ENCODE results near the gene ZNF736. TPM values are rescaled to one million over a fixed set of nuclear protein-coding genes. Genes with fewer than 3 reads are reported as not detected.

Gene ZNF736
- polyA plus RNA-seq, 1 donor (not counting 4 experiments of a cell fraction or from before 2014, with no cell fraction given), result 8.2 TPM

DNA sequence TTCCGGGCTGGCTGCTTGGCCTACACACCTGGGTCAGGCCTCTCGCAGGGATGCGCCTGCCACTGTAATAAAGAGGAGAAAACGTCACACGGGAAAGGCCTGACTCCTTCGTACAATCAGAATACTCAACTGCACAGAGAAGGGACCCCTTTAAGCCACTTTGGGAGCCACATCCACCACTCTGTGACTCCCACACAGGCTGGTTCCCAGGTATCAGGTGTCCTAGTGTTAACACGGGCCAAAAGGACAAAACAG is 5.8 kb upstream of the ZNF736 start:
- Histone ChIP-seq H3K4me2 (ENCODE audit: control insufficient read depth, extremely low read depth, insufficient read depth, low read depth, low read length) (peak overlapping the region; percentile 89), H3K27ac (ENCODE audit: control insufficient read depth, insufficient read depth, low read length) (peak overlapping the region; percentile 75), H2AFZ (ENCODE audit: control insufficient read depth, low read length) (peak overlapping the region; percentile 98), H3K4me3 (ENCODE audit: control insufficient read depth in 2 of 3, extremely low read depth in 1 of 3, insufficient read depth in 2 of 3, low read depth in 1 of 3, low read length in 3 of 3) (peak overlapping the region; percentile 33 to 74 (median 42)), H3K9me3 (ENCODE audit: control insufficient read depth, low read depth, low read length) (no peaks in the 10 kb centered on the region), H4K20me1 (ENCODE audit: control insufficient read depth, extremely low read depth, insufficient read depth, low read length) (no peaks in the 10 kb centered on the region), H3K9ac (ENCODE audit: control insufficient read depth, extremely low read depth, insufficient read depth, low read length) (peak overlapping the region; percentile 82), H3K79me2 (ENCODE audit: control insufficient read depth, insufficient read depth, low read length) (no peaks in the 10 kb centered on the region), H3K9me1 (ENCODE audit: control insufficient read depth, extremely low read depth, insufficient read depth, low read length) (no peaks in the 10 kb centered on the region), H3K36me3 (ENCODE audit: control insufficient read depth in 2 of 2, extremely low read depth in 1 of 2, insufficient read depth in 2 of 2, low read length in 2 of 2) (no peaks in the 10 kb centered on the region), H3K27me3 (ENCODE audit: control insufficient read depth, extremely low read depth, insufficient read depth, low read length) (no peaks in the 10 kb centered on the region), H3K4me1 (ENCODE audit: control insufficient read depth, extremely low read depth, insufficient read depth, low read length) (peaks cover 4% of the 10 kb centered on the region)
- TF ChIP-seq, protein P1, sequence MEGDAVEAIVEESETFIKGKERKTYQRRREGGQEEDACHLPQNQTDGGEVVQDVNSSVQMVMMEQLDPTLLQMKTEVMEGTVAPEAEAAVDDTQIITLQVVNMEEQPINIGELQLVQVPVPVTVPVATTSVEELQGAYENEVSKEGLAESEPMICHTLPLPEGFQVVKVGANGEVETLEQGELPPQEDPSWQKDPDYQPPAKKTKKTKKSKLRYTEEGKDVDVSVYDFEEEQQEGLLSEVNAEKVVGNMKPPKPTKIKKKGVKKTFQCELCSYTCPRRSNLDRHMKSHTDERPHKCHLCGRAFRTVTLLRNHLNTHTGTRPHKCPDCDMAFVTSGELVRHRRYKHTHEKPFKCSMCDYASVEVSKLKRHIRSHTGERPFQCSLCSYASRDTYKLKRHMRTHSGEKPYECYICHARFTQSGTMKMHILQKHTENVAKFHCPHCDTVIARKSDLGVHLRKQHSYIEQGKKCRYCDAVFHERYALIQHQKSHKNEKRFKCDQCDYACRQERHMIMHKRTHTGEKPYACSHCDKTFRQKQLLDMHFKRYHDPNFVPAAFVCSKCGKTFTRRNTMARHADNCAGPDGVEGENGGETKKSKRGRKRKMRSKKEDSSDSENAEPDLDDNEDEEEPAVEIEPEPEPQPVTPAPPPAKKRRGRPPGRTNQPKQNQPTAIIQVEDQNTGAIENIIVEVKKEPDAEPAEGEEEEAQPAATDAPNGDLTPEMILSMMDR (optimal IDR thresholded peaks at IDR 0.05 in 1 of 3, IDR thresholded peaks at IDR 0.05 in 1 of 3, conservative IDR thresholded peaks at IDR 0.05 in 1 of 3; ENCODE audit: extremely low read depth in 1 of 3, insufficient read depth in 2 of 3, low read length in 3 of 3), result no peak
- TF ChIP-seq EZH2 (IDR thresholded peaks at IDR 0.05; ENCODE audit: low read length), result no peak
- DNase-seq (ENCODE audit: low read depth, low spot score) (no peak), FAIRE-seq (no peak)
- dilution Hi-C loops (cut with MboI; ENCODE audit: extremely low pct_ligation_motif_present, low sequenced_read_pairs), result no loop called here

- dilution Hi-C loops (cut with MboI; ENCODE audit: extremely low pct_ligation_motif_present, low sequenced_read_pairs), result no loop called here
- Histone ChIP-seq H3K4me2 (ENCODE audit: control insufficient read depth, extremely low read depth, insufficient read depth, low read depth, low read length) (no peak overlapping the region), H3K27ac (ENCODE audit: control insufficient read depth, insufficient read depth, low read length) (no peak overlapping the region), H3K4me1 (ENCODE audit: control insufficient read depth, extremely low read depth, insufficient read depth, low read length) (peaks cover 10% of the 10 kb centered on the region), H4K20me1 (ENCODE audit: control insufficient read depth, extremely low read depth, insufficient read depth, low read length) (no peaks in the 10 kb centered on the region), H3K9me1 (ENCODE audit: control insufficient read depth, extremely low read depth, insufficient read depth, low read length) (no peaks in the 10 kb centered on the region), H3K9ac (ENCODE audit: control insufficient read depth, extremely low read depth, insufficient read depth, low read length) (no peak overlapping the region), H3K79me2 (ENCODE audit: control insufficient read depth, insufficient read depth, low read length) (peaks cover 16% of the 10 kb centered on the region), H3K4me3 (ENCODE audit: control insufficient read depth in 2 of 3, extremely low read depth in 1 of 3, insufficient read depth in 2 of 3, low read depth in 1 of 3, low read length in 3 of 3) (no peak overlapping the region), H3K36me3 (ENCODE audit: control insufficient read depth in 2 of 2, extremely low read depth in 1 of 2, insufficient read depth in 2 of 2, low read length in 2 of 2) (no peaks in the 10 kb centered on the region), H3K27me3 (ENCODE audit: control insufficient read depth, extremely low read depth, insufficient read depth, low read length) (no peaks in the 10 kb centered on the region), H2AFZ (ENCODE audit: control insufficient read depth, low read length) (no peak overlapping the region), H3K9me3 (ENCODE audit: control insufficient read depth, low read depth, low read length) (no peaks in the 10 kb centered on the region)
- TF ChIP-seq EZH2 (IDR thresholded peaks at IDR 0.05; ENCODE audit: low read length), result no peak
- TF ChIP-seq, protein P1 (optimal IDR thresholded peaks at IDR 0.05 in 1 of 3, IDR thresholded peaks at IDR 0.05 in 1 of 3, conservative IDR thresholded peaks at IDR 0.05 in 1 of 3; ENCODE audit: extremely low read depth in 1 of 3, insufficient read depth in 2 of 3, low read length in 3 of 3), result no peak
- no peak for FAIRE-seq
- DNase-seq (ENCODE audit: low read depth, low spot score), result no peak
These were observed 3.3 kb upstream of the ZNF736 start for GRCh38 chr7:64310426-64310825.
